Measurements from ENCODE around the gene LRRC3B.

DNA sequence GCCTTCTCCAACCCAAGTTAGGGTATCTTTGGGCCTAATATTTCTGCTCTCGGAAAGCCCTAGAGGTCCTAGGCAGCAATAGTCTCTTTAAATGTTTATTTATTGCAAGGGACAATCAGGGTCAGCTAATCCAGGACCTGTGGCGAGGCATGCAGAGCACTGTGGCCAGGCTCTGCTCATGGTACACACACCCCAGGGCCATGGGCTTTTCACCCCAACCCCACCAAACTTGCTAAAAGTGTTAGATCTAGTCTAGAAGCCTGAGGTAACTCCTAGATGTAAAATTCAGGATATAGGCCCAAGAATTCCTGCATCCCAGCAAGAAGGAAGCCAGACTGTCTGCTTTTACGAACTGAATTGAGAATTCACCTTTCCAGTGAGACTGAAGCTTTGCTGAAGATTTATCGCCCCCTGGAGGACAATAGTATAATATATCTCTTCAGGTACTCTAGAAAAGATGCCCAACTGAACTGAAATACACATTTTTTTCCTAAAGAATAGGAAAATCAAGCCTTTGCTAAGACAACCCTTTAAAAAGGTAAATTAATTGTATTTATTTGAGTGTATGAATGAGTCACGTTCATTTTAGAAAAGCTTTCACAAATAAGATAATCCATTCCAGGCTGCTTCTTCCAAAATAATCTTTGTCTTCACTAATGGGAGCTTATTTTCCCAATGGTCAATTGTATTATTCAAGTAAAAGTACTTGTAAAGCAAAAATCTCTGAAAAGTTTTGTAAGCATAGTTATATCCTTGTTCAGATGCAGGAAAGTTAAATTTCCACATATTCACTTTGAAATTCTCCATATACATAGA, 89.8 kb downstream of the LRRC3B start:
- TF ChIP-seq, protein P1, sequence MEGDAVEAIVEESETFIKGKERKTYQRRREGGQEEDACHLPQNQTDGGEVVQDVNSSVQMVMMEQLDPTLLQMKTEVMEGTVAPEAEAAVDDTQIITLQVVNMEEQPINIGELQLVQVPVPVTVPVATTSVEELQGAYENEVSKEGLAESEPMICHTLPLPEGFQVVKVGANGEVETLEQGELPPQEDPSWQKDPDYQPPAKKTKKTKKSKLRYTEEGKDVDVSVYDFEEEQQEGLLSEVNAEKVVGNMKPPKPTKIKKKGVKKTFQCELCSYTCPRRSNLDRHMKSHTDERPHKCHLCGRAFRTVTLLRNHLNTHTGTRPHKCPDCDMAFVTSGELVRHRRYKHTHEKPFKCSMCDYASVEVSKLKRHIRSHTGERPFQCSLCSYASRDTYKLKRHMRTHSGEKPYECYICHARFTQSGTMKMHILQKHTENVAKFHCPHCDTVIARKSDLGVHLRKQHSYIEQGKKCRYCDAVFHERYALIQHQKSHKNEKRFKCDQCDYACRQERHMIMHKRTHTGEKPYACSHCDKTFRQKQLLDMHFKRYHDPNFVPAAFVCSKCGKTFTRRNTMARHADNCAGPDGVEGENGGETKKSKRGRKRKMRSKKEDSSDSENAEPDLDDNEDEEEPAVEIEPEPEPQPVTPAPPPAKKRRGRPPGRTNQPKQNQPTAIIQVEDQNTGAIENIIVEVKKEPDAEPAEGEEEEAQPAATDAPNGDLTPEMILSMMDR (IDR thresholded peaks at IDR 0.05), result peak; percentile 82
- TF ChIP-seq EZH2 (IDR thresholded peaks at IDR 0.05), result no peak
